Adrenal gland (tissue), 12 donors: ENCODE measurements around the gene LAMC2. TPM values are rescaled to one million over a fixed set of nuclear protein-coding genes. Genes with fewer than 3 reads are reported as not detected.

Source experiments
- DNase-seq, 7 donors: peaks; one replicate each; pipeline ENCODE4 v3.0.0-alpha.2; 2019 to 2020
- H3K27ac ChIP-seq, 5 donors: fragments of 200-600 bp; sonication (generic) in 4 of 5; 1 replicate in 3 of 5; 2 replicates in 2 of 5; pipeline versions ENCODE4 v1.5.1 to v1.8.0; 2016 to 2020; ENCODE audit warnings: mild to moderate bottlenecking in 1 of 5
- H3K27me3 ChIP-seq: fragments of 200-600 bp; 2 replicates; pipeline ENCODE4 v1.8.0; 2021
- H3K36me3 ChIP-seq, 2 donors: fragments of 200-600 bp; replicated peaks in 1 of 2; 1 replicate in 1 of 2; 2 replicates in 1 of 2; pipeline versions ENCODE4 v1.5.1 to v1.8.0; 2018 to 2022
- H3K4me1 ChIP-seq, 2 donors: fragments of 200-600 bp; replicated peaks in 1 of 2; 1 replicate in 1 of 2; 2 replicates in 1 of 2; pipeline versions ENCODE4 v1.5.1 to v1.8.0; 2018 to 2021
- H3K4me3 ChIP-seq, 4 donors: fragments of 200-600 bp; sonication (generic) in 3 of 4; one replicate each; pipeline ENCODE4 v1.5.1; 2016 to 2018
- H3K9me3 ChIP-seq, 3 donors: fragments of 200-600 bp; sonication (generic) in 1 of 3; replicated peaks in 1 of 3; 1 replicate in 2 of 3; 2 replicates in 1 of 3; pipeline versions ENCODE4 v1.5.1 to v1.8.0; 2016 to 2021
- POLR2A ChIP-seq, 2 donors: fragments of 450-650 bp; IDR thresholded peaks; one replicate each; pipeline ENCODE4 v1.6.1; 2017; ENCODE audit warnings: antibody characterized with exemption in 2 of 2, mild to moderate bottlenecking in 2 of 2, moderate library complexity in 1 of 2
- WGBS, 4 donors: extraction: QIAGEN DNeasy Blood & Tissue Kit in 2 of 4; methylation state at CpG; one replicate each; pipeline versions ENCODE4 v1.1.5 to v1.1.7; 2013 to 2017; 5-methylcytosine and 5-hydroxymethylcytosine counted together
- intact Hi-C, 2 donors: fragments of 100-400 bp; cut with DNase I; formaldehyde crosslinking; loops; one replicate each; pipeline versions ENCODE4 v1.14.1 to v1.15.0; 2022 to 2023
- polyA plus RNA-seq, 3 donors: library from polyadenylated mRNA; stranded (reverse); fragments of 200-250 nt in 2 of 3; fragments of 350-450 nt in 1 of 3; fragmentation: Illumina TruSeq in 1 of 3; extraction: RNeasy Lipid Tissue Mini Kit (QIAGEN cat#74804) in 1 of 3; gene quantifications; one replicate each; pipeline ENCODE4 v1.2.3, GENCODE V29; 2013 to 2014
- total RNA-seq, 9 donors: library from RNA; depleted of rRNA in 4 of 9; stranded (reverse); fragments of >200 nt in 4 of 9; fragments of 120-200 nt in 1 of 9; fragmentation: NEBNext Ultra II Directional in 1 of 9; extraction: Animal tissue kit (Norgen Biotek cat#: 25700) in 1 of 9; gene quantifications; one replicate each; pipeline versions ENCODE4 v1.1.0 to v1.2.4, GENCODE V29; 2013 to 2023
- TF ChIP-seq, protein P1 (sequence below), 6 experiments: fragments of 450-650 bp in 4 of 6; fragments of 200-600 bp in 2 of 6; sonication (generic) in 1 of 6; IDR thresholded peaks; 1 replicate in 5 of 6; 2 replicates in 1 of 6; pipeline versions ENCODE4 v1.5.1 to v1.8.0; 2016 to 2021; ENCODE audit warnings: antibody characterized with exemption in 6 of 6, mild to moderate bottlenecking in 2 of 6, moderate library complexity in 1 of 6
- donor health status: healthy with polysubstance abuse.
- donor health status: Bipolar disorder and iron deficiency.
- donor health status: DM: yes; HTN: yes; CAD: no.
- donor health status: DM: no; HTN: no; CAD: no.
- donor health status: DM: no; HTN: no; CAD: no.
- donor health status: DM: yes; HTN: yes; CAD: no.

LAMC2 gene
- total and polyA plus RNA-seq, 12 donors = 0.04 to 1.4 (median 0.16) TPM; not detected in 1

- H3K27me3 ChIP-seq = peaks cover 6% of the 10 kb centered on the region
- intact Hi-C loops = no loop called here
- no peak overlapping the region for H3K27ac ChIP-seq
- H3K4me3 ChIP-seq = no peak overlapping the region
- H3K4me1 ChIP-seq = no peaks in the 10 kb centered on the region
- DNase-seq = no peak
- H3K36me3 ChIP-seq = no peaks in the 10 kb centered on the region
- TF ChIP-seq POLR2A (IDR thresholded peaks at IDR 0.05) = no peak
- TF ChIP-seq, protein P1, sequence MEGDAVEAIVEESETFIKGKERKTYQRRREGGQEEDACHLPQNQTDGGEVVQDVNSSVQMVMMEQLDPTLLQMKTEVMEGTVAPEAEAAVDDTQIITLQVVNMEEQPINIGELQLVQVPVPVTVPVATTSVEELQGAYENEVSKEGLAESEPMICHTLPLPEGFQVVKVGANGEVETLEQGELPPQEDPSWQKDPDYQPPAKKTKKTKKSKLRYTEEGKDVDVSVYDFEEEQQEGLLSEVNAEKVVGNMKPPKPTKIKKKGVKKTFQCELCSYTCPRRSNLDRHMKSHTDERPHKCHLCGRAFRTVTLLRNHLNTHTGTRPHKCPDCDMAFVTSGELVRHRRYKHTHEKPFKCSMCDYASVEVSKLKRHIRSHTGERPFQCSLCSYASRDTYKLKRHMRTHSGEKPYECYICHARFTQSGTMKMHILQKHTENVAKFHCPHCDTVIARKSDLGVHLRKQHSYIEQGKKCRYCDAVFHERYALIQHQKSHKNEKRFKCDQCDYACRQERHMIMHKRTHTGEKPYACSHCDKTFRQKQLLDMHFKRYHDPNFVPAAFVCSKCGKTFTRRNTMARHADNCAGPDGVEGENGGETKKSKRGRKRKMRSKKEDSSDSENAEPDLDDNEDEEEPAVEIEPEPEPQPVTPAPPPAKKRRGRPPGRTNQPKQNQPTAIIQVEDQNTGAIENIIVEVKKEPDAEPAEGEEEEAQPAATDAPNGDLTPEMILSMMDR (IDR thresholded peaks at IDR 0.05) = no peak
- WGBS, 4 donors = 90 to 98% (median 94%) methylated on average over 2 of the region's 2 CpGs
- H3K9me3 ChIP-seq = no peaks in the 10 kb centered on the region
These were observed 19.6 kb upstream of the LAMC2 start for GRCh38 chr1:183166454-183166853.

GRCh38 chr1:183167676-183168075, 18.4 kb upstream of the LAMC2 start:
- Histone ChIP-seq H3K4me3 (no peak overlapping the region), H3K27me3 (peaks cover 6% of the 10 kb centered on the region), H3K36me3 (no peaks in the 10 kb centered on the region), H3K27ac (no peak overlapping the region), H3K4me1 (no peaks in the 10 kb centered on the region), H3K9me3 (no peaks in the 10 kb centered on the region)
- DNase-seq = no peak
- 62 to 66% (median 65%) methylated on average over 1 of the region's 1 CpG for WGBS, 4 donors
- TF ChIP-seq, protein P1 (IDR thresholded peaks at IDR 0.05) = no peak
- TF ChIP-seq POLR2A (IDR thresholded peaks at IDR 0.05) = no peak
- intact Hi-C loops = no loop called here

DNA sequence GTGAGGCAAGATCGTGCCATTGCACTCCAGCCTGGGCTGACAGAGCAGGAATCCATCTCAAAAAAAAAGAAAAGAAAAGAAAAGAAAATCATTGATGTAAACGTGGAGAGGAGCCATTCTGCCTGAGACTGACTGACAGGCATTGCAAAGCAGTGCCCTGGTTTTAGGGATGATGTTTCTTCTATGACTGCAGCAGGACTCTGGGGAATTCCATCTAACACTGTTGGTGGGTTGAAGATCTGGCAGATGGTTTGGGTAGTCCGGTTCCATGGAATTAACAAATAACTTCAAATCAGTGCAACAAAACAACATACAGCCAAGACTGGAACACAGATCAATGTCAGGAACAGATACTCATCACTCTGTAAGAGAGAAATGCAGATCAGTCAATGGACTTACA, 17.8 kb upstream of the LAMC2 start:
- H3K36me3 ChIP-seq = no peaks in the 10 kb centered on the region
- TF ChIP-seq, protein P1 (IDR thresholded peaks at IDR 0.05) = no peak
- no peak for TF ChIP-seq POLR2A (IDR thresholded peaks at IDR 0.05)
- H3K27me3 ChIP-seq = peaks cover 6% of the 10 kb centered on the region
- no peak overlapping the region for H3K27ac ChIP-seq
- intact Hi-C loops = no loop called here
- no peak for DNase-seq
- H3K4me3 ChIP-seq = no peak overlapping the region
- no peaks in the 10 kb centered on the region for H3K9me3 ChIP-seq
- H3K4me1 ChIP-seq = no peaks in the 10 kb centered on the region
- WGBS, 4 donors = 61 to 73% (median 65%) methylated on average over 3 of the region's 3 CpGs

GRCh38 chr1:183173828-183174227, 12.2 kb upstream of the LAMC2 start:
- H3K36me3 ChIP-seq = no peaks in the 10 kb centered on the region
- peaks cover 6% of the 10 kb centered on the region for H3K27me3 ChIP-seq
- intact Hi-C loops = no loop called here
- no peak for DNase-seq
- no peaks in the 10 kb centered on the region for H3K9me3 ChIP-seq
- H3K4me3 ChIP-seq = no peak overlapping the region
- no peaks in the 10 kb centered on the region for H3K4me1 ChIP-seq
- WGBS, 4 donors = 74 to 89% (median 78%) methylated on average over 2 of the region's 2 CpGs
- no peak overlapping the region for H3K27ac ChIP-seq
- TF ChIP-seq POLR2A (IDR thresholded peaks at IDR 0.05) = no peak
- TF ChIP-seq, protein P1 (IDR thresholded peaks at IDR 0.05) = no peak
